H1 (cell line): Measurements from ENCODE around the gene ANXA6. TPM values are rescaled to one million over a fixed set of nuclear protein-coding genes. Genes with fewer than 3 reads are reported as not detected.

Experiments
- HDAC2 ChIP-seq, 2 experiments: fragments of 300-600 bp in 1 of 2; sonication (generic) in 1 of 2; IDR thresholded peaks; 2 replicates each; pipeline ENCODE4 v1.6.1; 2011 to 2012; ENCODE audit warnings: low read depth in 2 of 2, low read length in 2 of 2, mild to moderate bottlenecking in 2 of 2, moderate library complexity in 2 of 2, borderline replicate concordance in 1 of 2, inconsistent platforms in 1 of 2
- JUND ChIP-seq: IDR thresholded peaks from 2 replicates; pipeline ENCODE4 v1.6.1; 2011; ENCODE audit warnings: mild to moderate bottlenecking, improper control_type of control experiment, low read length
- polyA plus RNA-seq, 7 experiments: library from polyadenylated mRNA; depleted of rRNA in 3 of 7; stranded (reverse) in 5 of 7; unstranded in 2 of 7; fragments of >200 nt in 5 of 7; fragments of 200-250 nt in 2 of 7; gene quantifications; 1 replicate in 5 of 7; 2 replicates in 1 of 7; 4 replicates in 1 of 7; pipeline versions ENCODE4 v1.2.1 to v1.2.3, GENCODE V29; 2011 to 2013; ENCODE audit warnings: missing spikeins in 2 of 7, mixed read lengths in 2 of 7
- total RNA-seq: library from RNA; stranded (reverse); fragmentation: NEBNext Ultra II Directional; extraction: Animal tissue kit (Norgen Biotek cat#: 25700); gene quantifications from 2 replicates; pipeline ENCODE4 v1.2.1, GENCODE V29; 2021

ANXA6 gene
- total and polyA plus RNA-seq, 2 of the 8 experiments (the other 6 are each of a cell fraction or from before 2014, with no cell fraction given): 61.3 to 78.6 TPM

- TF ChIP-seq JUND (no peak), HDAC2 (IDR thresholded peaks at IDR 0.05; ENCODE audit: borderline replicate concordance in 1 of 2, low read depth in 2 of 2, low read length in 2 of 2) (no peak)
Measured at GRCh38 chr5:151147033-151147432, 10.5 kb downstream of the ANXA6 start (continued).
